ENCODE data around the gene PHACTR3.

PHACTR3 gene

GRCh38 chr20:59765599-59766177 is 161.3 kb downstream of the PHACTR3 start:
- DNase-seq, result no peak

GRCh38 chr20:59767656-59768055 is 163.3 kb downstream of the PHACTR3 start:
- DNase-seq, result no peak

- no peak for DNase-seq
These were observed 165.9 kb downstream of the PHACTR3 start for GRCh38 chr20:59770270-59770669.

GRCh38 chr20:59770851-59771250 is 166.5 kb downstream of the PHACTR3 start:
- no peak for DNase-seq

GRCh38 chr20:59771506-59772372 is 167.4 kb downstream of the PHACTR3 start:
- no peak for DNase-seq

- DNase-seq, result no peak
These were observed 168.0 kb downstream of the PHACTR3 start for GRCh38 chr20:59772373-59772705.

- no peak for DNase-seq
These were observed 168.9 kb downstream of the PHACTR3 start for GRCh38 chr20:59772931-59773913.

GRCh38 chr20:59774204-59774641 is 169.9 kb downstream of the PHACTR3 start:
- no peak for DNase-seq

- DNase-seq, result no peak
These were observed 170.8 kb downstream of the PHACTR3 start for GRCh38 chr20:59774921-59775686.

GRCh38 chr20:59775687-59776055 is 171.3 kb downstream of the PHACTR3 start:
- DNase-seq, result no peak

- no peak for DNase-seq
These were observed 171.8 kb downstream of the PHACTR3 start for GRCh38 chr20:59776059-59776603.

- DNase-seq, result no peak
These were observed 172.4 kb downstream of the PHACTR3 start for GRCh38 chr20:59776626-59777330.

GRCh38 chr20:59777331-59777725 is 173.0 kb downstream of the PHACTR3 start:
- DNase-seq, result no peak

- no peak for DNase-seq
These were observed 173.7 kb downstream of the PHACTR3 start for GRCh38 chr20:59777814-59778575.

GRCh38 chr20:59778615-59779200 is 174.4 kb downstream of the PHACTR3 start:
- DNase-seq, result no peak

GRCh38 chr20:59779656-59780380 is 175.5 kb downstream of the PHACTR3 start:
- no peak for DNase-seq

GRCh38 chr20:59780494-59781185 is 176.3 kb downstream of the PHACTR3 start:
- DNase-seq, result no peak

- DNase-seq, result no peak
These were observed 176.9 kb downstream of the PHACTR3 start for GRCh38 chr20:59781226-59781625.

Data from NCI-H146 (cell line).